Panc1 (cell line): ENCODE data around the gene SNRK. TPM values are rescaled to one million over a fixed set of nuclear protein-coding genes. Genes with fewer than 3 reads are reported as not detected.

ENCODE experiments used
- ATAC-seq: fragments of 200-7000 bp; cut with Tn5 transposase; 2 replicates; pipeline ENCODE4 v1.9.1; 2020; ENCODE audit warnings: mild to moderate bottlenecking, moderate library complexity
- BruUV-seq: library from RNA; stranded (reverse); fragments of 400-500 nt; replicated peaks from 2 replicates; lab custom pipeline; 2021; lab: Mats Ljungman, UMichigan
- CTCF ChIA-PET: fragments of 300-600 bp; sonication (Branson Sonifier 250); formaldehyde crosslinking; loops from one replicate; lab custom pipeline; 2022; ENCODE audit warnings: antibody characterized with exemption; lab: Charles Lee
- POLR2A ChIA-PET: fragments of 300-600 bp; sonication (Branson Sonifier 250); formaldehyde crosslinking; loops from one replicate; lab custom pipeline; 2022; ENCODE audit warnings: antibody characterized with exemption; lab: Charles Lee
- DNase-seq: peaks from one replicate; pipeline ENCODE4 v3.0.0-alpha.2; 2010; ENCODE audit warnings: low read depth, low spot score
- H3K27ac ChIP-seq: 2 replicates; pipeline ENCODE4 v1.5.1; 2011; ENCODE audit warnings: mild to moderate bottlenecking, low read length, inconsistent platforms
- H3K27me3 ChIP-seq: fragments of 200-500 bp; sonication (Bioruptor generic); 2 replicates; pipeline ENCODE4 v1.6.0; 2014; ENCODE audit warnings: low read length, inconsistent platforms; ENCODE audit not compliant: control insufficient read depth, insufficient read depth
- H3K36me3 ChIP-seq: fragments of 200-500 bp; sonication (Bioruptor generic); 2 replicates; pipeline ENCODE4 v1.5.1; 2014; ENCODE audit warnings: inconsistent platforms, mild to moderate bottlenecking, low read length, moderate library complexity; ENCODE audit not compliant: control insufficient read depth, insufficient read depth
- H3K4me1 ChIP-seq: 2 replicates; pipeline ENCODE4 v1.5.1; 2011; ENCODE audit warnings: inconsistent platforms, mild to moderate bottlenecking, low read length, moderate library complexity; ENCODE audit not compliant: control insufficient read depth, insufficient read depth
- H3K4me3 ChIP-seq, 2 experiments: 2 replicates each; pipeline ENCODE4 v1.5.1; 2011 to 2012; ENCODE audit warnings: low read depth in 2 of 2, low read length in 2 of 2, mild to moderate bottlenecking in 2 of 2, inconsistent platforms in 1 of 2, moderate library complexity in 1 of 2
- H3K9me3 ChIP-seq: fragments of 200-500 bp; sonication (Bioruptor generic); 2 replicates; pipeline ENCODE4 v1.5.1; 2014; ENCODE audit warnings: low read depth, mild to moderate bottlenecking, inconsistent platforms, low read length, moderate library complexity; ENCODE audit not compliant: control insufficient read depth, insufficient read depth
- CTCF ChIP-seq: fragments of 450-650 bp; IDR thresholded peaks from 2 replicates; pipeline ENCODE4 v1.5.1; 2017; ENCODE audit warnings: mild to moderate bottlenecking
- POLR2AphosphoS5 ChIP-seq: IDR thresholded peaks from 2 replicates; pipeline ENCODE4 v1.6.1; 2012; ENCODE audit warnings: mild to moderate bottlenecking, low read depth, low read length, moderate library complexity
- REST ChIP-seq, 2 experiments: IDR thresholded peaks; 2 replicates each; pipeline ENCODE4 v1.6.1; 2011 to 2012; ENCODE audit warnings: low read depth in 2 of 2, control low read depth in 1 of 2, low read length in 1 of 2, mild to moderate bottlenecking in 1 of 2, moderate library complexity in 1 of 2; ENCODE audit not compliant: insufficient read depth in 1 of 2
- SIN3A ChIP-seq: IDR thresholded peaks from 2 replicates; pipeline ENCODE4 v1.6.1; 2012; ENCODE audit warnings: low read depth, mild to moderate bottlenecking, low read length, moderate library complexity, borderline replicate concordance; ENCODE audit not compliant: insufficient read depth
- TCF7L2 ChIP-seq: IDR thresholded peaks from 2 replicates; pipeline ENCODE4 v1.6.1; 2011; ENCODE audit warnings: mild to moderate bottlenecking, low read depth, low read length, inconsistent platforms
- in situ Hi-C: cut with HindIII; loops from 2 replicates; pipeline ENCODE4 v1.10.0; 2016; ENCODE audit warnings: low sequenced_read_pairs, low pct_unique_long_range_greater_than_20kb
- intact Hi-C: fragments of 100-400 bp; cut with micrococcal nuclease; formaldehyde crosslinking; loops from one replicate; pipeline ENCODE4 v1.10.0; 2022; ENCODE audit not compliant: unreplicated experiment
- total RNA-seq: library from RNA; stranded (reverse); gene quantifications from one replicate; pipeline ENCODE4 v1.2.1, GENCODE V29; 2021; ENCODE audit not compliant: unreplicated experiment

The SNRK gene
- total RNA-seq, 1 experiment from 2014 or later, result 11.0 TPM

DNA sequence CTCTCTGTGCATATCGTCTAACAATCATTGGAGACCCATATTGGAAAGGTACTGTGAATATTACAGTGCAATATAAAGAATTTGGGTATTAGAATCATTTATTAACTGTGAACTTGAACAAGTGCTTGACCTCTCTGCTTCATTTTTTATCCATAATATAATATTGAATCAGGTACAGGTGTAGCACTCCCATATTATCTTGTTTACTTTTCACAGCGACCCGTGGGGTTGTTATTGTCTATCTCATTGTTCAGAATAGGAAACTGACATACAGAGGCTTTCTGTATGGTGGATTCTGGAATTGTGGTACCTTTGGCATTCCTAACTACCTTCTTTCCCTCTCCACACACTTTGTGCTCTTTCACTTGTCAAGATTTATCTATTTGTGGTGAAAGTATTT is 17.8 kb downstream of the SNRK start:
- Histone ChIP-seq H3K4me3 (no peak overlapping the region), H3K36me3 (no peaks in the 10 kb centered on the region; the same call in 1 of the 2 replicates), H3K27ac (no peak overlapping the region), H3K4me1 (no peaks in the 10 kb centered on the region), H3K27me3 (no peaks in the 10 kb centered on the region), H3K9me3 (no peaks in the 10 kb centered on the region)
- ATAC-seq, result no peak
- no TSS peak for BruUV-seq
- intact Hi-C loops, result no loop called here
- CTCF ChIA-PET, result no interaction called here
- in situ Hi-C loops, result no loop called here
- POLR2A ChIA-PET, result no interaction called here
- no peak for DNase-seq
- no peak for TF ChIP-seq TCF7L2
- TF ChIP-seq SIN3A, result no peak
- no peak for TF ChIP-seq POLR2AphosphoS5
- TF ChIP-seq CTCF, result no peak
- no peak for TF ChIP-seq REST (IDR thresholded peaks at IDR 0.05; ENCODE audit: insufficient read depth in 1 of 2, low read depth in 2 of 2, low read length in 1 of 2)

DNA sequence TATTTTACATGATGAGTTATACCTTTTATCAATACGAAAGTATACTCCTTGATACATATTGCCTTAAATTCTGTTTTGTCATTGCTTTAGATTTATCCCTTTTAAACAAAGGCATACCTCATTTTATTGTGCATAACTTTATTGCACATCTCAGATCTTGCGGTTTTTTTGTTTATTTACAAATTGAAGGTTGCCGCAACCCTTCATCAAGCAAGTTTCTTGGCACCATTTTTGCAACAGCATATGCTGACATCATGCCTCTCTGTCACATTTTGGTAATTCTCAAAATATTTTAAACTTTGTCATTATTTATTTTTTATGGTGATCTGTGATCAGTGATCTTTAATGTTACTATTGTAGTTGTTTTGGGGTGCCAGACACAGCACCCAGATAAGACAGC is 20.9 kb downstream of the SNRK start:
- intact Hi-C loops (no loop called here), in situ Hi-C loops (no loop called here)
- POLR2A ChIA-PET, result interaction anchor here (0.6 kb wide), 1 partner anchor 10 kb away, joined by 4 read pairs; no protein-coding TSS in a partner anchor
- Histone ChIP-seq H3K9me3 (no peaks in the 10 kb centered on the region), H3K36me3 (no peaks in the 10 kb centered on the region; the same call in 1 of the 2 replicates), H3K4me1 (no peaks in the 10 kb centered on the region), H3K27ac (no peak overlapping the region), H3K4me3 (no peak overlapping the region), H3K27me3 (no peaks in the 10 kb centered on the region)
- BruUV-seq, result no TSS peak
- CTCF ChIA-PET, result no interaction called here
- DNase-seq (no peak), ATAC-seq (no peak)
- TF ChIP-seq SIN3A (no peak), CTCF (no peak), TCF7L2 (no peak), POLR2AphosphoS5 (no peak), REST (IDR thresholded peaks at IDR 0.05; ENCODE audit: insufficient read depth in 1 of 2, low read depth in 2 of 2, low read length in 1 of 2) (no peak)
